ENCODE measurements around the gene CD300H.

GRCh38 chr17:74525465-74525725, 41.9 kb downstream of the CD300H start:
- TF ChIP-seq, protein P1, sequence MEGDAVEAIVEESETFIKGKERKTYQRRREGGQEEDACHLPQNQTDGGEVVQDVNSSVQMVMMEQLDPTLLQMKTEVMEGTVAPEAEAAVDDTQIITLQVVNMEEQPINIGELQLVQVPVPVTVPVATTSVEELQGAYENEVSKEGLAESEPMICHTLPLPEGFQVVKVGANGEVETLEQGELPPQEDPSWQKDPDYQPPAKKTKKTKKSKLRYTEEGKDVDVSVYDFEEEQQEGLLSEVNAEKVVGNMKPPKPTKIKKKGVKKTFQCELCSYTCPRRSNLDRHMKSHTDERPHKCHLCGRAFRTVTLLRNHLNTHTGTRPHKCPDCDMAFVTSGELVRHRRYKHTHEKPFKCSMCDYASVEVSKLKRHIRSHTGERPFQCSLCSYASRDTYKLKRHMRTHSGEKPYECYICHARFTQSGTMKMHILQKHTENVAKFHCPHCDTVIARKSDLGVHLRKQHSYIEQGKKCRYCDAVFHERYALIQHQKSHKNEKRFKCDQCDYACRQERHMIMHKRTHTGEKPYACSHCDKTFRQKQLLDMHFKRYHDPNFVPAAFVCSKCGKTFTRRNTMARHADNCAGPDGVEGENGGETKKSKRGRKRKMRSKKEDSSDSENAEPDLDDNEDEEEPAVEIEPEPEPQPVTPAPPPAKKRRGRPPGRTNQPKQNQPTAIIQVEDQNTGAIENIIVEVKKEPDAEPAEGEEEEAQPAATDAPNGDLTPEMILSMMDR (conservative IDR thresholded peaks at IDR 0.05 in 1 of 2, IDR thresholded peaks at IDR 0.05 in 1 of 2; ENCODE audit: extremely low read depth in 1 of 2, insufficient read depth in 1 of 2, low read depth in 1 of 2, low read length in 2 of 2): no peak
- no peak for TF ChIP-seq EZH2 (IDR thresholded peaks at IDR 0.05; ENCODE audit: borderline replicate concordance, low read length)

Data from mammary epithelial cell (primary cell).